H9 (cell line): ENCODE results near the gene NRXN3. TPM values are rescaled to one million over a fixed set of nuclear protein-coding genes. Genes with fewer than 3 reads are reported as not detected.

Source experiments
- DNase-seq: peaks from one replicate; pipeline ENCODE4 v3.0.0-alpha.2; 2017
- H2AFZ ChIP-seq: one replicate; pipeline ENCODE4 v1.6.1; 2013; ENCODE audit warnings: mild to moderate bottlenecking, low read length, control low read depth, moderate library complexity
- H2AK5ac ChIP-seq: 2 replicates; pipeline ENCODE4 v1.6.1; 2013; ENCODE audit warnings: low read length, control low read depth, mixed read lengths; ENCODE audit not compliant: insufficient read length
- H2BK120ac ChIP-seq: one replicate; pipeline ENCODE4 v1.6.1; 2013; ENCODE audit warnings: low read depth, mild to moderate bottlenecking, low read length, control low read depth, inconsistent platforms; ENCODE audit not compliant: poor library complexity, severe bottlenecking
- H2BK12ac ChIP-seq: 2 replicates; pipeline ENCODE4 v1.6.1; 2013; ENCODE audit warnings: low read length, control low read depth, mixed read lengths, low read depth; ENCODE audit not compliant: insufficient read length
- H2BK15ac ChIP-seq: 2 replicates; pipeline ENCODE4 v1.6.1; 2013; ENCODE audit warnings: low read depth, low read length, control low read depth
- H2BK20ac ChIP-seq: one replicate; pipeline ENCODE4 v1.6.1; 2013; ENCODE audit warnings: low read depth, mild to moderate bottlenecking, low read length, control low read depth, inconsistent platforms; ENCODE audit not compliant: poor library complexity, severe bottlenecking
- H2BK5ac ChIP-seq: 2 replicates; pipeline ENCODE4 v1.6.1; 2013; ENCODE audit warnings: low read length, control low read depth, mixed read lengths; ENCODE audit not compliant: insufficient read length
- H3K14ac ChIP-seq: 2 replicates; pipeline ENCODE4 v1.6.1; 2013; ENCODE audit warnings: low read length, control low read depth; ENCODE audit not compliant: insufficient read depth
- H3K18ac ChIP-seq: 2 replicates; pipeline ENCODE4 v1.6.1; 2013; ENCODE audit warnings: low read depth, mild to moderate bottlenecking, mixed read lengths, low read length, control low read depth; ENCODE audit not compliant: insufficient read length
- H3K23ac ChIP-seq: 2 replicates; pipeline ENCODE4 v1.6.1; 2013; ENCODE audit warnings: low read length, control low read depth, mixed read lengths, low read depth; ENCODE audit not compliant: insufficient read length
- H3K23me2 ChIP-seq: 2 replicates; pipeline ENCODE4 v1.6.1; 2013; ENCODE audit warnings: low read depth, mild to moderate bottlenecking, mixed read lengths, low read length, control low read depth; ENCODE audit not compliant: insufficient read length, poor library complexity, severe bottlenecking
- H3K27ac ChIP-seq: 2 replicates; pipeline ENCODE4 v1.5.1; 2013; ENCODE audit warnings: low read length, control low read depth, mixed read lengths, low read depth; ENCODE audit not compliant: insufficient read length
- H3K27me3 ChIP-seq: 2 replicates; pipeline ENCODE4 v1.6.1; 2013; ENCODE audit warnings: low read length, control low read depth, inconsistent platforms; ENCODE audit not compliant: insufficient read depth
- H3K4ac ChIP-seq: 2 replicates; pipeline ENCODE4 v1.6.1; 2013; ENCODE audit warnings: low read depth, mild to moderate bottlenecking, control low read depth, inconsistent platforms, low read length, moderate library complexity
- H3K4me1 ChIP-seq: 2 replicates; pipeline ENCODE4 v1.6.1; 2013; ENCODE audit warnings: low read length, control low read depth, inconsistent platforms; ENCODE audit not compliant: insufficient read depth
- H3K4me2 ChIP-seq: 2 replicates; pipeline ENCODE4 v1.6.1; 2013; ENCODE audit warnings: low read length, control low read depth, mixed read lengths; ENCODE audit not compliant: insufficient read length, insufficient read depth
- H3K56ac ChIP-seq: 2 replicates; pipeline ENCODE4 v1.6.1; 2013; ENCODE audit warnings: low read depth, mild to moderate bottlenecking, mixed read lengths, low read length, control low read depth; ENCODE audit not compliant: insufficient read length
- H3K79me1 ChIP-seq: 2 replicates; pipeline ENCODE4 v1.6.1; 2013; ENCODE audit warnings: low read depth, mild to moderate bottlenecking, moderate library complexity, low read length, control low read depth, inconsistent platforms; ENCODE audit not compliant: insufficient read depth, poor library complexity, severe bottlenecking
- H3K79me2 ChIP-seq: 2 replicates; pipeline ENCODE4 v1.6.1; 2013; ENCODE audit warnings: low read length, control low read depth, inconsistent platforms; ENCODE audit not compliant: insufficient read depth
- H3K9ac ChIP-seq: 2 replicates; pipeline ENCODE4 v1.6.1; 2013; ENCODE audit warnings: low read length, control low read depth, mixed read lengths; ENCODE audit not compliant: insufficient read length; ENCODE audit errors: extremely low read depth
- H3K9me3 ChIP-seq: one replicate; pipeline ENCODE4 v1.6.1; 2013; ENCODE audit warnings: low read depth, low read length, inconsistent platforms; ENCODE audit not compliant: control insufficient read depth
- H3T11ph ChIP-seq: one replicate; pipeline ENCODE4 v1.6.1; 2013; ENCODE audit warnings: mild to moderate bottlenecking, low read length, control low read depth, inconsistent platforms
- H4K20me1 ChIP-seq: one replicate; pipeline ENCODE4 v1.6.1; 2013; ENCODE audit not compliant: control insufficient read depth, insufficient read length, insufficient read depth
- H4K5ac ChIP-seq: 2 replicates; pipeline ENCODE4 v1.6.1; 2013; ENCODE audit warnings: low read depth, mild to moderate bottlenecking, mixed read lengths, low read length, control low read depth; ENCODE audit not compliant: insufficient read length
- H4K8ac ChIP-seq: replicated peaks from 2 replicates; pipeline ENCODE4 v1.6.1; 2013; ENCODE audit warnings: low read length, control low read depth, mixed read lengths, low read depth; ENCODE audit not compliant: insufficient read length
- H4K91ac ChIP-seq: 2 replicates; pipeline ENCODE4 v1.6.1; 2013; ENCODE audit warnings: low read depth, mild to moderate bottlenecking, moderate library complexity, mixed read lengths, low read length, control low read depth; ENCODE audit not compliant: insufficient read length
- H3K27ac Mint-ChIP-seq, 3 experiments: 2 replicates in 2 of 3; 3 replicates in 1 of 3; pipeline ENCODE4 v1.8.0; 2020 to 2021; ENCODE audit warnings: mixed read lengths in 3 of 3, mild to moderate bottlenecking in 1 of 3, moderate library complexity in 1 of 3
- H3K27me3 Mint-ChIP-seq: 2 replicates; pipeline ENCODE4 v1.8.0; 2021; ENCODE audit warnings: low read depth, mild to moderate bottlenecking, moderate library complexity, mixed read lengths
- H3K36me3 Mint-ChIP-seq, 3 experiments: 2 replicates in 2 of 3; 3 replicates in 1 of 3; pipeline ENCODE4 v1.8.0; 2020 to 2021; ENCODE audit warnings: low read depth in 3 of 3, mixed read lengths in 3 of 3; ENCODE audit not compliant: insufficient read depth in 1 of 3
- H3K4me1 Mint-ChIP-seq, 2 experiments: 2 replicates each; pipeline ENCODE4 v1.8.0; 2020; ENCODE audit warnings: mixed read lengths in 2 of 2
- H3K4me3 Mint-ChIP-seq, 2 experiments: 2 replicates in 1 of 2; 3 replicates in 1 of 2; pipeline ENCODE4 v1.8.0; 2020 to 2021; ENCODE audit warnings: mild to moderate bottlenecking in 2 of 2, mixed read lengths in 2 of 2, moderate library complexity in 1 of 2
- H3K9me3 Mint-ChIP-seq, 2 experiments: 2 replicates in 1 of 2; 3 replicates in 1 of 2; pipeline ENCODE4 v1.8.0; 2020; ENCODE audit warnings: mild to moderate bottlenecking in 2 of 2, mixed read lengths in 2 of 2, moderate library complexity in 1 of 2
- WGBS: extraction: QIAGEN DNeasy Blood & Tissue Kit; methylation state at CpG from one replicate; pipeline ENCODE4 v1.1.7; 2013; ENCODE audit warnings: missing lambda C conversion rate, low lambda C conversion rate, mixed read lengths; ENCODE audit not compliant: insufficient read length; ENCODE audit errors: extremely low coverage; 5-methylcytosine and 5-hydroxymethylcytosine counted together
- total RNA-seq: library from RNA; stranded (reverse); gene quantifications from 2 replicates; pipeline ENCODE4 v1.2.1, GENCODE V29; 2021
- TF ChIP-seq, protein P1 (sequence below): fragments of 200-600 bp; sonication (generic); conservative IDR thresholded peaks from 3 replicates; pipeline ENCODE4 v1.8.0; 2021; ENCODE audit warnings: antibody characterized with exemption, mild to moderate bottlenecking

Gene NRXN3
- total RNA-seq, 1 experiment from 2014 or later: 1.8 TPM

DNA sequence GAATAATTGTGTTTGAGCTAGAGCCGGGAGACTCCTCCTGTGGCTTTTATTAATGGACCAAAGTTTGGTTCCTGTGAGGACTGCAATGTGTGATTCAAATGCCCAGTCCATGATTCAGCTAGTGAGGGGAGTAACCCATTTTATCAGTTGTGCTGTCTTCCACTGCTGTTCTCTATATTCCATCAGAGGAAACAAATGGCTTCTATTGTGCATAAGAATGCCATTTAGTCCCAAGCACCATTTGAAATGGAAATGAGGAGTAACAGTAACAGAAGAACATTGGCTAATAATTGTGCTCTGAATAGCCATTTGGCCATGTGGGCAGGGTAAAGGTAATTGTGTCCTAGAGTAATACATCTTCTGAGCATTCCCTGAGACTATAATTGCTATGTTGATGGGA is 1398.4 kb downstream of the NRXN3 start:
- DNase-seq: no peak
- H3K14ac ChIP-seq: no peak overlapping the region
- no peak overlapping the region for H2AFZ ChIP-seq
- H2AK5ac ChIP-seq: no peak overlapping the region
- H4K20me1 ChIP-seq: no peaks in the 10 kb centered on the region
- H3K18ac ChIP-seq: no peak overlapping the region
- H3K4me1 ChIP-seq: no peaks in the 10 kb centered on the region; the same call in 1 of the 2 replicates
- H4K8ac ChIP-seq: no peak overlapping the region
- no peak overlapping the region for H3K27ac ChIP-seq
- H3K79me2 ChIP-seq: no peaks in the 10 kb centered on the region
- no peak overlapping the region for H2BK5ac ChIP-seq
- H3K9me3 Mint-ChIP-seq: no peaks in the 10 kb centered on the region
- H3K4me2 ChIP-seq: no peak overlapping the region
- TF ChIP-seq, protein P1, sequence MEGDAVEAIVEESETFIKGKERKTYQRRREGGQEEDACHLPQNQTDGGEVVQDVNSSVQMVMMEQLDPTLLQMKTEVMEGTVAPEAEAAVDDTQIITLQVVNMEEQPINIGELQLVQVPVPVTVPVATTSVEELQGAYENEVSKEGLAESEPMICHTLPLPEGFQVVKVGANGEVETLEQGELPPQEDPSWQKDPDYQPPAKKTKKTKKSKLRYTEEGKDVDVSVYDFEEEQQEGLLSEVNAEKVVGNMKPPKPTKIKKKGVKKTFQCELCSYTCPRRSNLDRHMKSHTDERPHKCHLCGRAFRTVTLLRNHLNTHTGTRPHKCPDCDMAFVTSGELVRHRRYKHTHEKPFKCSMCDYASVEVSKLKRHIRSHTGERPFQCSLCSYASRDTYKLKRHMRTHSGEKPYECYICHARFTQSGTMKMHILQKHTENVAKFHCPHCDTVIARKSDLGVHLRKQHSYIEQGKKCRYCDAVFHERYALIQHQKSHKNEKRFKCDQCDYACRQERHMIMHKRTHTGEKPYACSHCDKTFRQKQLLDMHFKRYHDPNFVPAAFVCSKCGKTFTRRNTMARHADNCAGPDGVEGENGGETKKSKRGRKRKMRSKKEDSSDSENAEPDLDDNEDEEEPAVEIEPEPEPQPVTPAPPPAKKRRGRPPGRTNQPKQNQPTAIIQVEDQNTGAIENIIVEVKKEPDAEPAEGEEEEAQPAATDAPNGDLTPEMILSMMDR: no peak
- WGBS: no CpG with 5 or more reads among the region's 1 CpG
- no peaks in the 10 kb centered on the region for H3K79me1 ChIP-seq
- no peak overlapping the region for H3K4me3 Mint-ChIP-seq
- no peaks in the 10 kb centered on the region for H3K9me3 ChIP-seq
- H2BK20ac ChIP-seq: no peak overlapping the region
- H3K36me3 Mint-ChIP-seq: no peaks in the 10 kb centered on the region
- no peak overlapping the region for H3K23ac ChIP-seq
- no peak overlapping the region for H2BK15ac ChIP-seq
- no peak overlapping the region for H2BK120ac ChIP-seq
- H4K5ac ChIP-seq: no peak overlapping the region
- H3K23me2 ChIP-seq: peaks cover 4% of the 10 kb centered on the region
- H3K27ac Mint-ChIP-seq: no peak overlapping the region
- H3K27me3 ChIP-seq: no peaks in the 10 kb centered on the region
- H2BK12ac ChIP-seq: no peak overlapping the region
- no peak overlapping the region for H3K4ac ChIP-seq
- no peaks in the 10 kb centered on the region for H3K27me3 Mint-ChIP-seq
- no peak overlapping the region for H3T11ph ChIP-seq
- no peak overlapping the region for H4K91ac ChIP-seq
- peaks cover 20 to 26% of the 10 kb centered on the region in 2 experiments for H3K4me1 Mint-ChIP-seq
- H3K56ac ChIP-seq: no peak overlapping the region
- no peak overlapping the region for H3K9ac ChIP-seq
